Esophagus muscularis mucosa (tissue), 2 donors: ENCODE measurements around the gene GLIS2.

ENCODE experiments used
- POLR2A ChIP-seq: fragments of 450-650 bp; IDR thresholded peaks from one replicate; pipeline ENCODE4 v1.6.1; 2017; ENCODE audit warnings: antibody characterized with exemption, moderate library complexity, mild to moderate bottlenecking, low read depth
- POLR2AphosphoS5 ChIP-seq, 2 donors: sonication (generic); formaldehyde crosslinking; IDR thresholded peaks; one replicate each; pipeline ENCODE4 v1.6.1; 2017; ENCODE audit warnings: antibody characterized with exemption in 2 of 2

DNA sequence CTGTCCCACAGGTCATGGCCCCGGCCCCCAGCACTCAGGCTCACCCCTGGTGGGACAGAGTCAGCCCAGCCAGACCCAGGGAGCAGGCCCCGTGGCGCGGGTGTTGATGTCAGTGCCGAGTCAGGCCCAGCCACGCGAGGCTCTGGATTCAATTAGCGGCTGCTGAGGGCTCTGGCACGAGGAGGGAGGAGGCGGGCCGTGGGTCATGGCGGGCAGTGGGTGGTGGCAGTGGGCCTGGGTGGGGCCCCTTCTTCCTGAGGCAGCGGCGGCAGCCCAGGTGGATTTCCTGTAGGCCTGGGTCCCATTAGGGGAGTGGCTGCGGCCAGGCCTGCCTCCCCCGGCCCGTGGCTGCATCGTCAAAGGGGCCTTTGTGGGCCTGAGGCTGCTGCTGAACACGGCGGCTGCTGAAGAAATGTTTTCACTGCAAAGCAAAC is 68.7 kb downstream of the GLIS2 start:
- TF ChIP-seq POLR2A: no peak
- TF ChIP-seq POLR2AphosphoS5 (IDR thresholded peaks at IDR 0.05): no peak
